Measurements from ENCODE around the gene SCAF1. TPM values are rescaled to one million over a fixed set of nuclear protein-coding genes. Genes with fewer than 3 reads are reported as not detected.

SCAF1 gene
- total and polyA plus RNA-seq, 2 of the 13 experiments (the other 11 are each of a cell fraction or from before 2014, with no cell fraction given) = 3.3 to 6.1 TPM

- TF ChIP-seq CBX5 (CRISPR knock-in tag; IDR thresholded peaks at IDR 0.05; ENCODE audit: borderline replicate concordance) = peak; percentile 15; the same call in 1 of the 2 replicates
- TF ChIP-seq ISL2 (CRISPR knock-in tag; IDR thresholded peaks at IDR 0.05) = 0 out of 2 replicates have a peak, but pooled peaks have one; percentile 34
- TF ChIP-seq ZNF224 (CRISPR knock-in tag; IDR thresholded peaks at IDR 0.05) = peak; percentile 42; the same call in 1 of the 2 replicates
- peak; percentile 67 for TF ChIP-seq KAT8 (CRISPR knock-in tag; IDR thresholded peaks at IDR 0.05)
- no peak for TF ChIP-seq HMG20A (CRISPR knock-in tag; IDR thresholded peaks at IDR 0.05; ENCODE audit: borderline replicate concordance)
- TF ChIP-seq ZHX2 (IDR thresholded peaks at IDR 0.05; ENCODE audit: low read depth) = no peak
- TF ChIP-seq ZHX2 (CRISPR knock-in tag; IDR thresholded peaks at IDR 0.05; ENCODE audit: borderline replicate concordance) = no peak
- TF ChIP-seq ZNF331 (CRISPR knock-in tag; IDR thresholded peaks at IDR 0.05) = no peak
- 0 out of 2 replicates have a peak, but pooled peaks have one; percentile 37 for TF ChIP-seq HES4 (CRISPR knock-in tag; IDR thresholded peaks at IDR 0.05; ENCODE audit: borderline replicate concordance)
- no peak for TF ChIP-seq LCORL (IDR thresholded peaks at IDR 0.05)
- 0 out of 2 replicates have a peak, but pooled peaks have one; percentile 67 for TF ChIP-seq LCORL (CRISPR knock-in tag; IDR thresholded peaks at IDR 0.05)
- no peak for TF ChIP-seq SOX6 (IDR thresholded peaks at IDR 0.05)
- TF ChIP-seq SOX6 (CRISPR knock-in tag; IDR thresholded peaks at IDR 0.05) = peak; percentile 31; the same call in 1 of the 2 replicates
- peak; percentile 43; the same call in 1 of the 2 replicates for TF ChIP-seq ZNF503 (CRISPR knock-in tag; IDR thresholded peaks at IDR 0.05)
- peak; percentile 37 for TF ChIP-seq XRCC5 (optimal IDR thresholded peaks at IDR 0.05; ENCODE audit: low read length)
- peak; percentile 60; the same call in 1 of the 2 replicates for TF ChIP-seq ZNF615 (CRISPR knock-in tag; IDR thresholded peaks at IDR 0.05; ENCODE audit: borderline replicate concordance)
- TF ChIP-seq ZKSCAN5 (CRISPR knock-in tag; IDR thresholded peaks at IDR 0.05) = no peak
These were observed 23.5 kb downstream of the SCAF1 start, which contains the start of the genes BCL2L12 and IRF3 (continued) for GRCh38 chr19:49665351-49666119.

All from HepG2 (cell line).